H7 (cell line): ENCODE results near the gene CDRT4. TPM values are rescaled to one million over a fixed set of nuclear protein-coding genes. Genes with fewer than 3 reads are reported as not detected.

ENCODE experiments used
- DNase-seq: peaks from one replicate; pipeline ENCODE4 v3.0.0; 2012
- H3K27me3 ChIP-seq: 2 replicates; pipeline ENCODE4 v1.6.0; 2011; ENCODE audit warnings: mild to moderate bottlenecking, low read length; ENCODE audit not compliant: control insufficient read depth, insufficient read depth
- H3K36me3 ChIP-seq: replicated peaks from 2 replicates; pipeline ENCODE4 v1.5.1; 2011; ENCODE audit warnings: low read length; ENCODE audit not compliant: control insufficient read depth, insufficient read depth
- H3K4me3 ChIP-seq: 2 replicates; pipeline ENCODE4 v1.5.1; 2011; ENCODE audit warnings: low read depth, mild to moderate bottlenecking, control low read depth, low read length, moderate library complexity; ENCODE audit not compliant: insufficient read depth
- total RNA-seq: library from RNA; depleted of rRNA; stranded (reverse); fragments of >200 nt; shearing (Covaris generic); gene quantifications from 2 replicates; pipeline ENCODE4 v1.2.3, GENCODE V29; 2014

The CDRT4 gene
- total RNA-seq, 1 experiment from 2014 or later = 3.9 TPM

- Histone ChIP-seq H3K4me3 (no peak overlapping the region), H3K27me3 (no peaks in the 10 kb centered on the region), H3K36me3 (peaks cover 2% of the 10 kb centered on the region; the same call in 1 of the 2 replicates)
- no peak for DNase-seq
Measured at GRCh38 chr17:15481481-15481880, 14.1 kb upstream of the CDRT4 start.

GRCh38 chr17:15480204-15480603, 12.8 kb upstream of the CDRT4 start:
- Histone ChIP-seq H3K36me3 (peaks cover 2% of the 10 kb centered on the region; the same call in 1 of the 2 replicates), H3K4me3 (no peak overlapping the region), H3K27me3 (no peaks in the 10 kb centered on the region)
- DNase-seq = no peak

DNA sequence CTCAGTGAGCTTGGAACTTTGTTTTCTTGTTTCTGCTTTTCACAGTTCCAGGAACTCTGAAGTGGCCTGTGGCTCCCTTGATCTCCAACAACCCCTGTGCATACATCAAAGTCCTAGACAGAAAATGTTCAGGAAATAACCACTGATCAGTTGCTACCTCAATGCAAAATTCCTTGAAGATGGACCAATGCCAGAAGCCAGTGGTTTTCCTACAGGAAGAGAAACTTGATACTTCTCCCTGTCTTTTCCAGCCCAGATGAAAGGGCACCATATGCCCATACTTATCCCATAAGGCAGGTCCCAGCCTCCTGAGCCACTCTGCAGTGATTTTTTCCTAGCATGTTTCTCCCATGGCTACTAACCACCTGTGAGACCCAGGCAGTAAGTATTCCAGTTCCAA, 12.3 kb upstream of the CDRT4 start:
- Histone ChIP-seq H3K36me3 (peaks cover 2% of the 10 kb centered on the region; the same call in 1 of the 2 replicates), H3K4me3 (no peak overlapping the region), H3K27me3 (no peaks in the 10 kb centered on the region)
- no peak for DNase-seq

DNA sequence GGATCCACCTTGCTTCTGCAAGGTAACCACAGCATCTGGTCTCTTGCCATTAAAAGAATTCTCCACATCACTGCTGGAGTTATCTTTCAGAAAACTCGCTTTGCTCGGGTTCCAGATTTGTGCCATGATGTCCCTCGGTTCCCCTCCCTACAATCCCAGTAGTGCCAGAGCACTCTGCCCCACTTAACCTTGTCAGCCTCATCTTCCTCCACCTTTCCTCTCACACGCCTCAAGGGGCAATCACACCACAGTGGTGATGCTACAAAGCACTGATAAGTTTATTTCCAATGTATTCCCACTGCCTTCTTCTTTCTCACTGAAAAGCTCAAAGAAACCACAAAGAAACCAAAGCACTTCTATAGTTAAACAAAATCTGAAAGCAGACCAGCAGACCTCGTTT, 11.4 kb upstream of the CDRT4 start:
- H3K27me3 ChIP-seq = no peaks in the 10 kb centered on the region
- H3K36me3 ChIP-seq = peaks cover 2% of the 10 kb centered on the region; the same call in 1 of the 2 replicates
- no peak overlapping the region for H3K4me3 ChIP-seq
- DNase-seq = no peak

DNA sequence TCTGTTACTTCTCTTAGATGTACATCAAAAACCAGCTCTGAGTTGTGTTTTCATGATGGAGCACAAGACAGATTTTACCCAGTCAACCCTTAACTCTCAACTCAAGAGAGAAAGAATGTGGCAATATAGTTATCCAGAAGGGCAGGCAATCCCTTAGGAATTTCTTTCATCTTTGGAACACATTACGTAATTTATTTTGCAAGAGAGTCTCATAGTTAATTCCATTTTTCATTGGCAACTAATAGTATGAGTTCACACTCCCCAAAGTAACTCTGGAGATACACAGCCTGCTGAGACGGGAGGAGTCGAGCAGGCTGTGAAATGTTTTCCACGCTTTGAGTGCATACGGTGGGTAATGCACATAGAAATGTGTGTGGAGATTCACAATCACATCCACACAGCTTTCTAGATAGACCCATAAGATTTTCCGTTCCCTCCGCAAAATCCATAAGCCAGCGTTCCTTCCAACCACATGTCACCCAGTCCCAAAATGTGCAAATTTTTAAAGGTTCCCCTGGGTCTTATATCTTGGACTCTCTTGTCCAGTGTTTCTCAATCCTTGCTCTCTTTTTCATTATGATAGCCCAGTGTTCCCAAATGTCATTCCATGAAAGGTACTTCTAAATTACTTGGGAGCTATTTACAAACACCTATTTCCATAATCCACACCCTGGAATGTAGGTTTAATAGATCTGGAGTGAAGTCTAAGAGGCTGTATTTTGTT, 8.4 kb upstream of the CDRT4 start:
- DNase-seq = no peak
- no peaks in the 10 kb centered on the region for H3K27me3 ChIP-seq
- no peaks in the 10 kb centered on the region for H3K36me3 ChIP-seq
- no peak overlapping the region for H3K4me3 ChIP-seq

DNA sequence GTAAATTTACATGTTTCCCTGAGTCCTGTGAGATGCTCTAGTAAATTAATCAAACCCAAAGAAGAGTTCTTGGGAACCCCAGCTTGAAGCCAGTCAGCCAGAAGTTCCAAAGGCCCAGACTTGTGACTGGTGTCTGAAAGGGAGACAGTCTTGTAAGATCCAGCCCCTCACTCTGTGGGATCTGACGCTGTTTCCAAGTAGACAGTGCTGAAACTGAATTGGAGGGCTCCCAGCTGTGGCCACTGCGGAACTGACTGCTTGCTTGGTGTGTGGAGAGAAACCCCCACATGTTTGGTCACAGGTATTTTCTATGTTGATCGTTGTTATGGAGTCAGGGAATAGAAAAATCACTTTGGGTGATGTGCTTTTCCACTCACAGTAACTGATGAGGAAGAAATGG, 5.5 kb upstream of the CDRT4 start:
- Histone ChIP-seq H3K4me3 (no peak overlapping the region), H3K36me3 (no peaks in the 10 kb centered on the region), H3K27me3 (no peaks in the 10 kb centered on the region)
- DNase-seq = no peak

DNA sequence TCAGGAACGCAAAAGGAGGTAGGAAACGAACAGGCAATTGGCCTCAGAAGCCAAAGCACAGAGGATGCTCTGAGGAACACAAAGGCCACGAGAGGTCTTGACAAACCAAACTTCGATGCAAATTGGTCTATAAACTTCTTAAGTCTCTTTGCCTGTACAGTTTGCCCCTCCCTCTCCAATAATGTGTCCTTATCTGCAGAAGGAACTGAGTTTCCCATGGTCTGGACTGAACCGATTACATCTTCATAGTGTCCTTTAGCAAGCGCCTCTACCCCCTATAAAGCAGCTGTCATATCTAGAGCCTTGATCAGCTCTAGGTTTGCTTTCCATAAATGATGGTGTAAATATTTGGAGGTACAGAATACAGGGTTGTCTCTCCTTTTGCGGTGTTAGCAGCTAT, 3.1 kb upstream of the CDRT4 start:
- DNase-seq = no peak
- no peaks in the 10 kb centered on the region for H3K27me3 ChIP-seq
- H3K36me3 ChIP-seq = no peaks in the 10 kb centered on the region
- H3K4me3 ChIP-seq = no peak overlapping the region

DNA sequence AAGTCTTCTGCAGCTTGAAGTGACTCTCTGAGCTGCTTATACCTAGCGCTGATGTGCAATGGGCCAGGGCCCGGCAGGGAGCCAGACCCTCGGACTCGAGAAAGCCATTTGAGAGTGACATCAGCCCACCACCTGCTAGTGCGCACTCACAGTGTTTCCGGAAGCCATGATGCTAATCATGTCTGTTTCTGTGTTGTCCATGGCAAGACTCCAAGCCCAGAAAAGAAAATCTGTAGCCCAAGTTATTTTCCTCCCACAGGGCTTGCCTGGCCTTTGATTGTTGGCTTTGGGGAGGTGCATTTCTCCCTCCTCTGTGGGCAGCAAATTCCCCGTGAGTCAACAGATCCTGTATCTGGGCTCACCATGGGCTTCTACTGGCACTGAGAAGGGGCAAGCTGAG, 1.8 kb upstream of the CDRT4 start:
- Histone ChIP-seq H3K36me3 (no peaks in the 10 kb centered on the region), H3K4me3 (no peak overlapping the region), H3K27me3 (no peaks in the 10 kb centered on the region)
- DNase-seq = no peak

DNA sequence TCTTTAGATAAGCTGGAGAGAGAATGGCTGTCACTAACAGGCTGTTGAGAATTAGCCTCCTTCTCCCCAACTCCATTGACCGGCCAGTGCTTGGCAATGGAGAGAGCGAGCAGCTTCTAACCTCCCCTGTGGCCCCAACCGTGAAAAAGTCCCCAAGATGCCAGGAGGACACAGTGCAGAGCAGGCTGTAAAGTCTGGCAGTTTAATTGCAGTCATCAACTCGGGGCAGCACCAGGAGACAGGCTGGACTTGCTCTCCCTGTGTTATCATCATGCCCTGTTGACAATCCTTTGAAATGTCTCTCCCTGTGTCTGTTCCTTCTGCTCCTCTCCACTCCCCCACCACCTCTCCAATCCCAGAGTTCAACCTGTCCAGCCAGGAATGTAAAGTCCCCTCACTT, 705 bp upstream of the CDRT4 start:
- Histone ChIP-seq H3K4me3 (no peak overlapping the region), H3K36me3 (no peaks in the 10 kb centered on the region), H3K27me3 (no peaks in the 10 kb centered on the region)
- DNase-seq = no peak

DNA sequence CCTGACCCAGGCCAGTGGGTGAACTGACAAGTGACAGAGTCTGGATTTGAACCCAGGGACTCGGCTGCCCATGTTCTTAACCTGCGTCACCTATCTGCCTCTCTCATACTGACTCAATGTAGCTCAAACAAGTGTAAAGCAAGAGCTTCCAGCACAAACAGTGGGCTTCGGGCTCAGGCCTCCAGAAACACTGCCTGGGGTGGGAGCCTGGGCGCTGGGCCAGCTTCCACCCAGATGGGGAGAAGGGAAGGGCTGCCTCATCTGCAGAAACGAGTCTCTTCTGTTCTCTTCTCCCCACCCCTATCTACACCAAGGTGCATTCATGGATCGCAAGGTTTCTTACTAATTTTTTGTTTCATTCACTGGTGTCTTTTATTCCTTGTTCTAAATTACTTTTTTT, 1.3 kb downstream of the CDRT4 start:
- no peaks in the 10 kb centered on the region for H3K27me3 ChIP-seq
- DNase-seq = no peak
- no peaks in the 10 kb centered on the region for H3K36me3 ChIP-seq
- no peak overlapping the region for H3K4me3 ChIP-seq

DNA sequence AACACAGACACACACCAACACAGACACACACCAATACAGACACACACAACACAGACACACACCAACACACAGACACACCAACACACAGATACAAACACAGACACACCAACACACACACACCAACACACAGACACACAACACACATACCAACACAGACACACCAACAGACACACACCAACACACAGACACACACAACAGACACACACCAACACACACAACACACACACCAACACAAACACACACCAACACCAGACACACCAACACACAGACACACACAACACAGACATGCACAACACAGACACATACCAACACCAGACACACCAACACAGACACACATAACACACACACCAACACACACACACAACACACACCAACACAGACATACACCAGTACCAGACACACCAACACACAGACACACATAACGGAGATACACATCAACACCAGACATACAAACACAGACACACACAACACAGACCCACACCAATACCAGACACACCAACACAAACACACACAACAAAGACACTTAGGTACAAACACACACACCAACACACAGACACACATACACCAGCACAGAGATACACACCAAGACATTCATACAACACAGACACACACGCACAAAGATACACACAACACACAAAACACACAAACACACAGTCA, 2.2 kb downstream of the CDRT4 start:
- Histone ChIP-seq H3K4me3 (no peak overlapping the region), H3K27me3 (no peaks in the 10 kb centered on the region), H3K36me3 (no peaks in the 10 kb centered on the region)
- no peak for DNase-seq

- no peaks in the 10 kb centered on the region for H3K27me3 ChIP-seq
- H3K36me3 ChIP-seq = no peaks in the 10 kb centered on the region
- no peak for DNase-seq
- no peak overlapping the region for H3K4me3 ChIP-seq
Measured at GRCh38 chr17:15464231-15464985, 3.0 kb downstream of the CDRT4 start.

DNA sequence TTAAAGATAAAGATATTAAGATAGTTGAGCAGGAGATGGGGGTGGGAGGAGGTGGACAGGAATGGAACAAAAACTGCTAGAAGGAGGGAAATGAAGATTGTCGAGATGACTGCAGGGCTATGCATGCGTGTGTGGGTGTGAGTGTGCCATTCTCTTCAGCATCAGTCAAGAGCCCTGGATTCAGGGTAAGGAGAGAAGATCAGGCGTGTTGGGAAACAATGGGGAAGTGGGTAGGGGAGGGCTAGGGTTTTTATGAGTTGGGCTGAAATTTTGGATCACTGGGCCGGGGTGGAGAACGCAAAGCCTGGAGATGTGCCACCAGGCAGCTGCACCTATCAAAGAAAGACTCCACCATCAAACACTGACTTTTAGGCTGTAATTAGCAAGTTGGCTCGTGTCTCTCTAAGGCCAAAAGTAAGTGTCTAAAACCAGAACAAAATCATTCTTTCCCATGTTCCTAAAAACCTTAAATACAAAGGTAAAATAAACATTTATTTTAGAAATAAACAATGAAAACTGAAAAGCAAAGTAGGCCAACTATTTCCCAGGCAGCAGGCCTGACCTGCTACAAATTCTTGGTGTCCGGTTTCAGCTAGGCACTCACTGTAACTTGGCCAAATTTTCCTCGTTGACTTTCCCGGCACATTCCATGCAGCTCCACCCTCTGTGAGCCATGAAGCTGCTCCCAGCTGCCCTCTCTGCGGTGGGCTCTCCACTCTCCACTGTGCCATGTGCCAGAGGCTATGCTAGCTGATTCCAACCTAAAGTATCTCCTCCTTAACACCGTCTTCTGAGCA, 4.2 kb downstream of the CDRT4 start:
- Histone ChIP-seq H3K4me3 (no peak overlapping the region), H3K36me3 (no peaks in the 10 kb centered on the region), H3K27me3 (no peaks in the 10 kb centered on the region)
- DNase-seq = no peak

- DNase-seq = no peak
- no peaks in the 10 kb centered on the region; the same call in 1 of the 2 replicates for H3K36me3 ChIP-seq
- no peaks in the 10 kb centered on the region for H3K27me3 ChIP-seq
- H3K4me3 ChIP-seq = no peak overlapping the region
Measured at GRCh38 chr17:15457723-15458094, 9.7 kb downstream of the CDRT4 start.
